Immature natural killer cell (primary cell): ENCODE measurements around the gene FBXW4. TPM values are rescaled to one million over a fixed set of nuclear protein-coding genes. Genes with fewer than 3 reads are reported as not detected.

Experiments used
- DNase-seq, 3 donors: peaks; one replicate each; pipeline ENCODE4 v3.0.0; 2022; ENCODE audit warnings: mixed read lengths in 1 of 3
- H3K27ac Mint-ChIP-seq, 6 donors: one replicate each; pipeline ENCODE4 v1.8.0; 2020; ENCODE audit warnings: mixed read lengths in 6 of 6, mild to moderate bottlenecking in 5 of 6, inconsistent platforms in 4 of 6, moderate library complexity in 3 of 6
- H3K27me3 Mint-ChIP-seq, 3 donors: one replicate each; pipeline ENCODE4 v1.8.0; 2020 to 2021; ENCODE audit warnings: low read depth in 3 of 3, mild to moderate bottlenecking in 3 of 3, mixed read lengths in 3 of 3, moderate library complexity in 3 of 3, inconsistent platforms in 1 of 3
- H3K36me3 Mint-ChIP-seq, 3 donors: one replicate each; pipeline ENCODE4 v1.8.0; 2020; ENCODE audit warnings: mixed read lengths in 3 of 3, inconsistent platforms in 2 of 3, mild to moderate bottlenecking in 2 of 3
- H3K4me1 Mint-ChIP-seq, 2 donors: one replicate each; pipeline ENCODE4 v1.8.0; 2020; ENCODE audit warnings: inconsistent platforms in 2 of 2, mild to moderate bottlenecking in 2 of 2, mixed read lengths in 2 of 2, moderate library complexity in 1 of 2
- H3K4me3 Mint-ChIP-seq, 5 donors: one replicate each; pipeline ENCODE4 v1.8.0; 2020; ENCODE audit warnings: mild to moderate bottlenecking in 5 of 5, mixed read lengths in 5 of 5, inconsistent platforms in 3 of 5, moderate library complexity in 3 of 5
- H3K9me3 Mint-ChIP-seq, 6 donors: one replicate each; pipeline ENCODE4 v1.8.0; 2020; ENCODE audit warnings: mild to moderate bottlenecking in 6 of 6, mixed read lengths in 6 of 6, inconsistent platforms in 4 of 6, moderate library complexity in 3 of 6
- polyA plus RNA-seq, 3 donors: library from polyadenylated mRNA; unstranded; fragments of 300-500 nt; fragmentation: Illumina TruSeq; gene quantifications; one replicate each; pipeline ENCODE4 v1.2.3, GENCODE V29; 2021

The FBXW4 gene
- polyA plus RNA-seq, 3 donors from 2014 or later: 3.8 to 9.7 (median 6.1) TPM

DNA sequence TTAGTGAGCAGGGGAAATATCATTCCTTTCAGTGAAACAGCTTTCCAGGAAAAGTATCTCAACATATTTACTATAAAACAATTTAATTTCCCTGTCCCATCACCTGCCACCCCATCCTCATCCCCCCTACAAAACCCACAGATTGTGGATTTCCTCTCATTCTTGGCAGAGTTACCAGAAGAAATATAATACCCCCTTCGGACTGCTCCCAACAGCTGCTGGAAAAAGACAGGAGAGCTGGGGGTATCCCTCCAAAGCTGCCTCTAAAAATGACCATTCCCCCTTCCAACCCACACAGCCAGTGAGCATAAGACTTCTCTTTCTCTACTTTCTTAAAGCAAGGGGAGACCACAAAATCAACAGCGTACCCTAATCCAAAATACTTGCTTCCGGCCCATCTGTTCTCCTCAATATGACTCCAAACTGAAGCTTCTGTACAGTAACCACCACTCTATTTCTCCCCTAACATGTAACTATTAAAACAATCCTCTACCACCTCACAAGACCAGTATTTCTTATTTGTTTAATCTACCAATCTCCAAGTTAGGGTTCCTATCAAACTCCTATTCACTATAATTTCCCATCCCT is 7.8 kb downstream of the FBXW4 start:
- Mint-ChIP-seq H3K4me1 (peaks cover 67 to 95% of the 10 kb centered on the region in 2 donors), H3K27ac (peak overlapping the region in 3 of 6 donors; percentile 5 to 67 (median 26)), H3K36me3 (peaks cover 0 to 13% (median 11%) of the 10 kb centered on the region in 3 donors), H3K27me3 (peaks cover 0 to 3% (median 0%) of the 10 kb centered on the region in 3 donors), H3K4me3 (no peak overlapping the region), H3K9me3 (no peaks in the 10 kb centered on the region)
- DNase-seq: no peak

DNA sequence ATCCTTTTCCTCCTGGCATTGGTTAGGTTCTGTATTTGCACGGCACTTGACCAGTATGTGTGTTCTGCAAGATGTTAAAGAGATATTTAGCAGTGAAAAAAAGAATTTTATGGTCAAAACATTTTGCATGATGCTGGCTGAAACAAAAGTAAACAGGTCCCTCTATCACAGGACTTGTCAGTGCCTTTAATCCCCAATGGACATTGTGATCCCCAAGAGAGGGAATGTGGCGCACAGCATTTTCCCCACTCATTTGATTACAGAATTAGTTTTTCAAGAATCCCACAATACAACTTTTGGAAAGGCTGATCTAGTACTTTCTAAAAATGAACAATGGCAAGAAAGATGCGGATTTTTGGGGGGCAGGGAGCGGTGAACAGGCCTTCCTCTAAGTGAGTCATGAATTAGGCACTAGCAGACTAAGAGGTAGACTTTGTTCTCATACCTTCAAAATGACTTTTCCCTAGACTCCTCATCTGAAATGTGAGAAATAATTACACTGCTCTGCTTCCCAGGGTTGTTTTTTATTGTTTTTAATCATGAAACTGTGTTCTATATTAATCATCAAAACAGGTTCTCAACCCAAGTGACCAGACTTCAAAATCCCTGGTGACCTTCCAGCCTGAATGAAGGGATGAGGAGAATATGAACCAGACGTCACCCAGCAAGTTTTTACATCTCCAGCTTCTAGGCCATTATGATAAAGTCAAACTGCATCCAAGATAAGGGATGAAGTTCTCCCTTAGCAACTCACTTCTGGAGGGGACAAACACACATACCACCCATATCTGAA is 8.6 kb downstream of the FBXW4 start:
- peaks cover 62 to 93% of the 10 kb centered on the region in 2 donors for H3K4me1 Mint-ChIP-seq
- no peak for DNase-seq
- H3K9me3 Mint-ChIP-seq: no peaks in the 10 kb centered on the region
- peak overlapping the region in 1 of 6 donors; percentile 73 for H3K27ac Mint-ChIP-seq
- H3K27me3 Mint-ChIP-seq: peaks cover 0 to 3% (median 0%) of the 10 kb centered on the region in 3 donors
- H3K36me3 Mint-ChIP-seq: peaks cover 0 to 13% (median 11%) of the 10 kb centered on the region in 3 donors
- H3K4me3 Mint-ChIP-seq: no peak overlapping the region

DNA sequence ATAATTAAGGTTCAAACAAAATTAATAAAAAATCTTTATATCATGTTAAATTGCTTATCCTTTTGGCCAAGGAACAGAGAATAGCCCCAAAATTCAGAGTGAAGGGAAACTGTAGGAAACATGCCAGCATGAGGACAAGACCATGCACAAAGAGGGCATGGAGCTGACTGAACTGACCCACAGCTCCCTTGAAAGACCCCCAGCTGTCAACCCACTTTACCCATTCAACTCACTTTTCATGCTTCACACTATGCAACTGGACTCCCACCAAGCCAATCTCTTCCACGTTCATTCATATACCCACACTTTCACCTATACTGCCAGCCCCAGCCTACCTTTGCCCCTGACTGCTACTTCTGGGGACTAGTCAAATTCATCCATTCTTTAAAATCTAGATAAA is 10.2 kb downstream of the FBXW4 start:
- Mint-ChIP-seq H3K27me3 (peaks cover 0 to 3% (median 0%) of the 10 kb centered on the region in 3 donors), H3K4me1 (peaks cover 49 to 82% of the 10 kb centered on the region in 2 donors), H3K4me3 (no peak overlapping the region), H3K36me3 (peaks cover 0 to 13% (median 11%) of the 10 kb centered on the region in 3 donors), H3K9me3 (no peaks in the 10 kb centered on the region), H3K27ac (peak overlapping the region in 2 of 6 donors; percentile 1 to 12)
- no peak for DNase-seq

DNA sequence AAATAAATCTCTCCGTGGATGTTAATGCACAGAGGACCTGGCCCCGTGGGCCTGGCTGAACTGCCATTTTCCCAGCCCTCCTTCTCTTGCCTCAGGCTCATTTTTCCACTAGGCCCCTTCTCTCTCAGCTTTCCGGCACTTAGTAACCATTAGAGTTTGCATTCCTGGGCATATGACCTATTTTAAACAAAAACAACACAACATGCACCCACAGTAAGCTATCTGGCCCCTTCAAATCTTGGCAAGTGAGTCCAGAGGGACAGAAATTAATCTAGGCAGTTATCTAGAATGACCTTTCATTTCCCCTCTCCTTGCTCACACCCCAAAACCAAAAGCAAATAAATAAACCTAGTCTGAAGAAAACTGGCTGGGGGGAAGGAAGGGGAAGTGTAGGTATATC is 11.7 kb downstream of the FBXW4 start:
- H3K4me1 Mint-ChIP-seq: peaks cover 39 to 68% of the 10 kb centered on the region in 2 donors
- peak overlapping the region in 2 of 6 donors; percentile 66 to 84 for H3K27ac Mint-ChIP-seq
- H3K9me3 Mint-ChIP-seq: no peaks in the 10 kb centered on the region
- peaks cover 0 to 3% (median 0%) of the 10 kb centered on the region in 3 donors for H3K27me3 Mint-ChIP-seq
- H3K4me3 Mint-ChIP-seq: peak overlapping the region in 1 of 5 donors; percentile 12
- no peak for DNase-seq
- peaks cover 0 to 12% (median 7%) of the 10 kb centered on the region in 3 donors for H3K36me3 Mint-ChIP-seq

DNA sequence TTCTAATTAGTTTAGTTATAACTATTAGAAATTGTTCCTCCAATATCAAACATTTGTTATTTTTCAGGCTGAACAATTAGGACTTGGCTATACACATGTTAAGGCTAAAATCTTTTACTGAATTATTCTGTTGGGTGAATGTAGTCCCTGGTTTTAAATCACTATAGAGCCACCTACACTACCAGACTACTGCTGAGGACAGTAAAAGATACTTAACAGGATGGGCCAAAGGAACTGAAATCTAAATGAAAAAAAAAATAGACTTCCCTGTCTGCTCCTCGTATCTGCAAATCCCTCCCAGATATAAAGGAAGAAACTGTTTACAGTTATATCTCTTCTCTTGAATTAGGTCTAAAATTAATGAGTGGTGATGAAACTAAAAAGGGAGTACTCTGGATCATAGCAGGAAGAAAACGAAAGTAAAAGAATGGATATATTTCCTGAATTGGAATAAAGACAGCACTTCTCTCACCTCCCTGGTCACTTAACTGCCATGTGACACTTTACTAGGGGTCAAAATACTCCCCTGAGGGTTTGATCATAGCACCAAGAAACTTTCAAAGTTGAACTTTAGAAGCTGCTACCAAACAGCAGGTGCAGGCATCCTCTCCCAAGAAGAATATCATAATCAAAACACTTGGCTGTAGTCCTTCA is 12.7 kb downstream of the FBXW4 start:
- Mint-ChIP-seq H3K9me3 (no peaks in the 10 kb centered on the region), H3K4me1 (peaks cover 32 to 58% of the 10 kb centered on the region in 2 donors), H3K27ac (peak overlapping the region in 5 of 6 donors; percentile 5 to 76 (median 49)), H3K36me3 (peaks cover 0 to 7% (median under 1%) of the 10 kb centered on the region in 3 donors), H3K27me3 (peaks cover 0 to 2% (median 0%) of the 10 kb centered on the region in 3 donors), H3K4me3 (no peak overlapping the region)
- no peak for DNase-seq

DNA sequence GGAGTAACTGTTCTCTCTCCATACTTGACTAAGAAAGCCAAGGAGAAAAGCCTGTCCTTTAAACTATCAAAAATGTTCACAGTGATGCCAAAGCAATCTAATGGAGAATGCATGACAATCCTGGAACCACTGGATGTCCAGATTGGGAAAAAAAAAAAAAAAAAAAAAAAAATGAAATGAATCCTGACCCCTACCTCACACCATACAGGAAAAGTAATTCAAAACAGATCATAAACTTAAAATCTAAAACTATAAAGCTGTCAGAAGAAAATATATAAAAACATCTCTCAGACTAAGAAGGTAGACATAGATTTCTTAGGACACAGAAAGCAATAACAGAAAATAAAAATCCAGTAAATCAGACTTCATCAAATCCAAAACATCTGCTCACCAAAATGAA is 18.4 kb downstream of the FBXW4 start:
- no peaks in the 10 kb centered on the region for H3K27me3 Mint-ChIP-seq
- no peaks in the 10 kb centered on the region for H3K9me3 Mint-ChIP-seq
- peaks cover 16 to 48% (median 28%) of the 10 kb centered on the region in 3 donors for H3K36me3 Mint-ChIP-seq
- H3K27ac Mint-ChIP-seq: no peak overlapping the region
- no peak overlapping the region for H3K4me3 Mint-ChIP-seq
- no peak for DNase-seq
- H3K4me1 Mint-ChIP-seq: peaks cover 3 to 19% of the 10 kb centered on the region in 2 donors

DNA sequence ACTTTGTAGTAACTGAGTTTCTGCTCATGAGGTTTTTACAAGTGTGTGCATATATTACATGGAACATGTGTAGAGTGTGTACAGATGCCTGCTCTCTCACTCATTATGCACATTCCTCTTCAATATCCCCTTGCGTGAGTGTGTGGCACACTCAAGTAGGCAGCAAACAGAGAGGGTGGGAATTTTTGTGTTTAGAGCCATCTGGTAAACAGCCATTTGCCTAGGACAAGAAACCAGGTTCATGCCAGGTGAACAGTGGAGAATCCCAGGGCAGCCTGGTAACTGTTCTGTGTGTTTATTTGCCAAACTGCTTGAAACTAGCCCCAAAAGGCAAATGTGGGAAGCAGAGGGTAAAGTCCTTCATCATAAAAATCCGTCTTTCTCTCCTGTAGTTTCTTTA is 19.9 kb downstream of the FBXW4 start:
- H3K27me3 Mint-ChIP-seq: no peaks in the 10 kb centered on the region
- H3K4me3 Mint-ChIP-seq: no peak overlapping the region

DNA sequence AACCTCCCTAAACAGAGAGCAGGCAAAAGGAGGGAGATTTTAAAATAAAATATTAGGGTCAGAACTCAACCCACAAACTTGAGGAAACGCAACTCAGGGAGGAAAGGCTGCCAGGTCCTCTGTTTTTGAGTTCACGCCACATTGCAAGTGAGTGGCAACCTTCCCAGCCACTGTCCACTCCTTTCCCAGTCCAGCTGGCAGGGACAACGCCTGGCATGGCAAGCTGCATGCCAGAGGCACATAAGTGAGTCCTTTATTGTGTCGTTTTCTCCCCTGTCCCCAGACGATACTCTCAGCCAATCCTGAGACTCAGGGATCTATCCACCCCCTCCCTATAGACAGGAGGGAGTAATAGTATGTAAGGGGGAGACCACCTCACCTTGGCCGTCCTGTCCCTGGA is 22.4 kb downstream of the FBXW4 start:
- Mint-ChIP-seq H3K27me3 (peaks cover 0 to 1% (median 1%) of the 10 kb centered on the region in 3 donors), H3K27ac (no peak overlapping the region), H3K4me1 (peaks cover 1 to 14% of the 10 kb centered on the region in 2 donors), H3K4me3 (no peak overlapping the region), H3K36me3 (peaks cover 22 to 67% (median 41%) of the 10 kb centered on the region in 3 donors), H3K9me3 (no peaks in the 10 kb centered on the region)
- DNase-seq: no peak

More for the DNA sequence above, 19.9 kb downstream of the FBXW4 start:
- DNase-seq: no peak
- Mint-ChIP-seq H3K4me1 (peaks cover 3 to 14% of the 10 kb centered on the region in 2 donors), H3K36me3 (peaks cover 20 to 55% (median 36%) of the 10 kb centered on the region in 3 donors), H3K9me3 (no peaks in the 10 kb centered on the region), H3K27ac (no peak overlapping the region)

DNA sequence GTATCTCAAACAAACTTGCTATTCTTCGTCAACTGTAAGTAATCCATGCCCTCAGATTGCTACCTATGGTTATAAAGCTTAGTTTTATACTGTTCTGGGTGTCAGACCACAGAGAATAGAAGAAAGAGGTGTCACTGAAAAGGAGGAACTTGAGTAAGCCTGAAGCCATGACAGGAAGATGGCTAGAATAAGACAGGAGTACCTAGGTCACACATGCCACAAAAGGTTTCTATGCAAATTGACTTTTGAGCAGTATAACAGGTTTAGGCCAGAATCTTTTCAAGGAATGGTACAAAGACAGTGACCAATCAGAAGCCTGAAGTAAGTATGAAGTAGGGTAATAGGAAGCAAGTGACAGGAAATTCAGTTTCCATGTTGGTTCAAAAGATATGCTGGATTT is 23.5 kb downstream of the FBXW4 start:
- Mint-ChIP-seq H3K9me3 (no peaks in the 10 kb centered on the region), H3K27ac (no peak overlapping the region), H3K4me3 (no peak overlapping the region), H3K27me3 (peaks cover 0 to 1% (median 1%) of the 10 kb centered on the region in 3 donors), H3K4me1 (peaks cover 0 to 7% of the 10 kb centered on the region in 2 donors), H3K36me3 (peaks cover 14 to 60% (median 34%) of the 10 kb centered on the region in 3 donors)
- DNase-seq: no peak

DNA sequence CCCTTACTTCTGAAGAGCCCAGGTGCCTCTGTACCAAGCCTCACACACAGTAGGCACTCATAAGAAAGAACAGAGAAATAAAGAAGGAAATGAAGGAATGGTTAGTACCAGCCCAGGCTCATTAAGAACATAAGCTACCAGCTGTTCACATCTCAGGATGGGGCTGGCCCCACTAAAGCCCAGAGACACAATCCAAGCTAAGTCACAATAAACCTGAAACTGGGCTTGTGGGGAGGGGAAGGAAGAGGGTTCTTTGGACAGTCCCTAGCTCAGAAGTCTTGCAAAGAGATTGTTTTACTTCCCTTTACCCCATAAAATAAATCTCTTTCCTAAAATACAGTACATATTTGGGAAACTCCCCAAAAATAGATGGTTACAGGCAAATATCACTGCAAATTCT is 24.3 kb downstream of the FBXW4 start:
- Mint-ChIP-seq H3K4me1 (peaks cover 0 to 6% of the 10 kb centered on the region in 2 donors), H3K36me3 (peaks cover 9 to 60% (median 30%) of the 10 kb centered on the region in 3 donors), H3K27ac (peak overlapping the region in 1 of 6 donors; percentile 37), H3K9me3 (no peaks in the 10 kb centered on the region), H3K27me3 (peaks cover 0 to 1% (median 1%) of the 10 kb centered on the region in 3 donors), H3K4me3 (no peak overlapping the region)
- DNase-seq: no peak

DNA sequence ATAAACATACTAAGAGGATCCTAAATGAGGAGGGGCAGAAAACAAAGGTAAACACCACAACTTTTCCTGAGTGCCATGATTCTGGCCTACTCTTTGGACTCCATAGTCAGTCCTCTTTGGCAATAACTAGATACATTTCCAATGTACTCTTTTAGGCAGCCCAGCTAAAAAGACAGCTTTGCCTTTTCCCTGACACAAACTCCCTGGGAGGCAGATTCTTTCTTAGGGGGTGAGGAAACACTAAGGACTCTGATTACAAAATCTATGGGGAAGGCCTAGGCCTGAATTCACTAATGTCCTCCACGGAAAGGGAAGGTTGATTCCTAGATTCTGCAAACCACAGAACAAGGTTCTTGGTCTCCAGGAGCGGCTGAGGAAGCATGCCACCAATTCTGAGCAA is 25.8 kb downstream of the FBXW4 start:
- Mint-ChIP-seq H3K27me3 (peaks cover 0 to 1% (median 1%) of the 10 kb centered on the region in 3 donors), H3K4me3 (no peak overlapping the region), H3K36me3 (peaks cover 9 to 50% (median 24%) of the 10 kb centered on the region in 3 donors), H3K27ac (no peak overlapping the region), H3K9me3 (no peaks in the 10 kb centered on the region), H3K4me1 (peaks cover 0 to 11% of the 10 kb centered on the region in 2 donors)
- DNase-seq: no peak

DNA sequence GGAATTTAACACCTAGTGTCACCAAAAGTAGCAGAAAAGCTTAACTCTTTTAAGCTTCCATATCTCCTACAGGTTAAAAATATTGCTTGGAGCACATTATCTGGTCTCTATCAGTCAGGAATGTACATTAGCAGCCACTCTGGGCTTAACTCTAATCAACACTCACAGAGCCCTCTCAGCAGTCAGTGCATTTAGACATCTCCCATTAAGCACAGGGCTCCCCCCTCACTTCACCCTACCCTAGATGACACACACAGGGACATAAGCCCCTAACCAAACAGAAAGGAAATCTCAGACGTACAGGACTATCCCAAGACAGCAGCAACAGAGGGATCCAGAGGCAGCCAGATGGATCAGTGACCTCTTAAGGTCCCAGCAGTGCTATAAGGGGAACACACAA is 26.4 kb downstream of the FBXW4 start:
- no peak overlapping the region for H3K4me3 Mint-ChIP-seq
- H3K27ac Mint-ChIP-seq: peak overlapping the region in 2 of 6 donors; percentile 48 to 54
- no peaks in the 10 kb centered on the region for H3K9me3 Mint-ChIP-seq
- no peak for DNase-seq
- peaks cover 0 to 1% (median 1%) of the 10 kb centered on the region in 3 donors for H3K27me3 Mint-ChIP-seq
- peaks cover 0 to 11% of the 10 kb centered on the region in 2 donors for H3K4me1 Mint-ChIP-seq
- peaks cover 6 to 52% (median 24%) of the 10 kb centered on the region in 3 donors for H3K36me3 Mint-ChIP-seq

DNA sequence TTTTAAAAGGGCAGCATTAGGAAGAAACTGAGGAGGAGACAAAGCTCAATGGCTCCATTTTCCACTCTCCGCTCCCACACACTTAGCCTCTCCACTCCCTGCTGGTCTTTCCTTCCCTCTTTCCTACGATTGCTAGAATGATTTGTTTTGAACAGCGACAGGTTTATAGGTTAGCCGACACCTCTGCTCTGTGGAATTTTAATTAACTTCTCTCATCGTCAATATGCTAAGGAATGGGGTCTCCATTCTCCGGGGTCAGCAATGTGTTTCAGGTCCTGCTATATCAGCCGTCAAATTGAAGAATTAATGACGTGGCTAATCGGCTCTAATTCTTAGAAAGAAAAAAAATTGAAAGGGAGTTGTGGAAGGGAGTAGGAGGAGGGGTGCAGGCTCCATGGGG is 28.9 kb downstream of the FBXW4 start:
- peak overlapping the region in 2 of 6 donors; percentile 27 to 74 for H3K27ac Mint-ChIP-seq
- no peaks in the 10 kb centered on the region for H3K9me3 Mint-ChIP-seq
- H3K27me3 Mint-ChIP-seq: peaks cover 0 to 1% (median 1%) of the 10 kb centered on the region in 3 donors
- H3K4me3 Mint-ChIP-seq: no peak overlapping the region
- H3K36me3 Mint-ChIP-seq: peaks cover 10 to 34% (median 18%) of the 10 kb centered on the region in 3 donors
- H3K4me1 Mint-ChIP-seq: peaks cover 0 to 11% of the 10 kb centered on the region in 2 donors
- DNase-seq: no peak
